Endodermal cell (in vitro differentiated cells): Measurements from ENCODE around the gene ABHD8. TPM values are rescaled to one million over a fixed set of nuclear protein-coding genes. Genes with fewer than 3 reads are reported as not detected.

Source experiments
- DNase-seq: peaks from one replicate; pipeline ENCODE4 v3.0.0-alpha.2; 2017
- H3K27ac ChIP-seq: 2 replicates; pipeline ENCODE4 v1.5.1; 2013; ENCODE audit warnings: mild to moderate bottlenecking, low read depth, low read length, moderate library complexity
- H3K27me3 ChIP-seq: 2 replicates; pipeline ENCODE4 v1.6.1; 2013; ENCODE audit warnings: mild to moderate bottlenecking, low read length, moderate library complexity; ENCODE audit not compliant: insufficient read depth, control insufficient read depth, poor library complexity, severe bottlenecking
- H3K36me3 ChIP-seq: 2 replicates; pipeline ENCODE4 v1.7.0; 2013; ENCODE audit warnings: mild to moderate bottlenecking, low read length, moderate library complexity; ENCODE audit not compliant: control insufficient read depth, insufficient read depth
- H3K4me1 ChIP-seq: one replicate; pipeline ENCODE4 v1.7.0; 2013; ENCODE audit warnings: low read length; ENCODE audit not compliant: control insufficient read depth, insufficient read depth
- H3K4me3 ChIP-seq: 2 replicates; pipeline ENCODE4 v1.5.1; 2013; ENCODE audit warnings: mild to moderate bottlenecking, low read length, moderate library complexity
- H3K9ac ChIP-seq: 2 replicates; pipeline ENCODE4 v1.6.1; 2013; ENCODE audit warnings: mild to moderate bottlenecking, low read length, moderate library complexity; ENCODE audit not compliant: poor library complexity, severe bottlenecking; ENCODE audit errors: extremely low read depth
- H3K9me3 ChIP-seq: 2 replicates; pipeline ENCODE4 v1.6.1; 2013; ENCODE audit warnings: mild to moderate bottlenecking, low read length, moderate library complexity; ENCODE audit not compliant: control insufficient read depth
- H3K27ac Mint-ChIP-seq: 2 replicates; pipeline ENCODE4 v1.8.0; 2020; ENCODE audit warnings: mixed read lengths
- H3K27me3 Mint-ChIP-seq: 2 replicates; pipeline ENCODE4 v1.8.0; 2021; ENCODE audit warnings: mild to moderate bottlenecking, mixed read lengths; ENCODE audit not compliant: insufficient read depth
- H3K36me3 Mint-ChIP-seq: 2 replicates; pipeline ENCODE4 v1.8.0; 2020; ENCODE audit warnings: low read depth, mixed read lengths
- H3K4me1 Mint-ChIP-seq: 2 replicates; pipeline ENCODE4 v1.8.0; 2020; ENCODE audit warnings: mixed read lengths
- H3K4me3 Mint-ChIP-seq: 2 replicates; pipeline ENCODE4 v1.8.0; 2020; ENCODE audit warnings: mild to moderate bottlenecking, moderate library complexity, mixed read lengths
- H3K9me3 Mint-ChIP-seq: 2 replicates; pipeline ENCODE4 v1.8.0; 2020; ENCODE audit warnings: mild to moderate bottlenecking, mixed read lengths
- CTCF ChIP-seq: fragments of 200-600 bp; sonication (generic); conservative IDR thresholded peaks from 2 replicates; pipeline ENCODE4 v1.5.0; 2021; ENCODE audit warnings: antibody characterized with exemption, mild to moderate bottlenecking
- WGBS, 2 experiments: methylation state at CpG; one replicate each; pipeline versions ENCODE4 v1.1.5 to v1.1.7; 2013; ENCODE audit warnings: missing lambda C conversion rate in 2 of 2, mixed read lengths in 1 of 2; ENCODE audit not compliant: insufficient coverage in 1 of 2, insufficient read length in 1 of 2; 5-methylcytosine and 5-hydroxymethylcytosine counted together
- total RNA-seq, 2 donors: library from RNA; stranded (reverse); fragmentation: NEBNext Ultra II Directional in 1 of 2; extraction: Animal tissue kit (Norgen Biotek cat#: 25700) in 1 of 2; gene quantifications; 2 replicates in 1 of 2; 3 replicates in 1 of 2; pipeline ENCODE4 v1.2.1, GENCODE V29; 2021

The ABHD8 gene
- total RNA-seq, 2 donors from 2014 or later: 11.6 to 21.1 TPM

DNA sequence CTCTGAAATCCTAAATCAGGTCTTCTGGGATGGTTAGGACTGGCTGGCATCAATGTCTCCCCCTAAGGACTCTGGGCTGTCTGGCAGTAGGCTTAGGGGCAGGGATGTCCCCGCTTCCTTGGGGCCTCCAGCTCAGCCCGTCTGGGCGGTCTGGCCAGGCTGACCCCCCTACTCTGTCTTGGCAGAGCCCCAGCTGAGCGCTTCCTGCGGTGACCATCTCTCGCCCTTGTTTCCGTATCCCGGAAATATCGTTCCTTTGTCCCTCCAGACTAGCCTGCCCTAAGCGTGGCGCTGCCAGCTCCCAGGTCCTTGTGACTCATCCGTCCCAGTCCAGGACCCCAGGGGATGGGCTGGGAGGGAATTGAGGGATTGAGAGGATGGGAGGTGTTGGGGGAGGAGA, 45.5 kb upstream of the ABHD8 start:
- Mint-ChIP-seq H3K4me1 (peaks cover 3% of the 10 kb centered on the region), H3K9me3 (no peaks in the 10 kb centered on the region), H3K36me3 (no peaks in the 10 kb centered on the region), H3K4me3 (no peak overlapping the region), H3K27ac (no peak overlapping the region), H3K27me3 (no peaks in the 10 kb centered on the region)
- Histone ChIP-seq H3K9ac (no peak overlapping the region), H3K36me3 (no peaks in the 10 kb centered on the region), H3K4me3 (no peak overlapping the region), H3K4me1 (no peaks in the 10 kb centered on the region), H3K27ac (no peak overlapping the region), H3K9me3 (no peaks in the 10 kb centered on the region), H3K27me3 (no peaks in the 10 kb centered on the region)
- DNase-seq: peak; percentile 91
- WGBS, 2 experiments: 25 to 30% methylated on average over 5 to 12 of the region's 12 CpGs
- no peak for TF ChIP-seq CTCF

DNA sequence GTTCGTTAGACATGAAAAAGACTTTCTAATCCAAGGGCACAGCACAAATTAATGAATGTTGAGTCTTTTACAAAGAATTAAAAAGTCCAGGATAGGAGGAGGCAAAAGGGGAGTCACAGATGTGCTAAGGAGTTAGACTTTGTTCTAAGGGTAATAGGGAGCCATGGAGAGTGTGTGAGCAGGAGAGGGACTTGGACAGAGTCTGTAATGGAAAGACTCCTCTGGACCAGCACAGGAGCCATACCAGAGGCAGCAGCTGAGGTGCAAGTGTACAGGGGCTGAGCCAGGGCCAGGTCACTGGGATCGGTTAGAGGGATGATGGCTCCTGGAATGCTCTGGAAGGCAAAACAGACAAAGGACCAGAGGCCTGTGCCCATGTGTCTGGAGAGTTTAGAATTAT, 44.7 kb upstream of the ABHD8 start:
- no peaks in the 10 kb centered on the region for H3K36me3 ChIP-seq
- Mint-ChIP-seq H3K27ac (no peak overlapping the region), H3K27me3 (no peaks in the 10 kb centered on the region), H3K4me3 (no peak overlapping the region), H3K4me1 (peaks cover 3% of the 10 kb centered on the region), H3K36me3 (no peaks in the 10 kb centered on the region), H3K9me3 (no peaks in the 10 kb centered on the region)
- no peak for TF ChIP-seq CTCF
- no peak overlapping the region for H3K27ac ChIP-seq
- no peaks in the 10 kb centered on the region for H3K4me1 ChIP-seq
- WGBS, 2 experiments: 82 to 92% methylated on average over 2 of the region's 2 CpGs
- H3K9ac ChIP-seq: no peak overlapping the region
- H3K9me3 ChIP-seq: no peaks in the 10 kb centered on the region
- H3K27me3 ChIP-seq: no peaks in the 10 kb centered on the region
- no peak overlapping the region for H3K4me3 ChIP-seq
- DNase-seq: no peak

- Mint-ChIP-seq H3K36me3 (peaks cover 2% of the 10 kb centered on the region), H3K9me3 (no peaks in the 10 kb centered on the region), H3K27ac (no peak overlapping the region), H3K27me3 (no peaks in the 10 kb centered on the region), H3K4me3 (no peak overlapping the region), H3K4me1 (peaks cover 3% of the 10 kb centered on the region)
- H3K27me3 ChIP-seq: no peaks in the 10 kb centered on the region
- WGBS, 2 experiments: 92% methylated on average over 4 of the region's 6 CpGs; no CpG with 5 or more reads in 1 of the 2 experiments
- H3K4me1 ChIP-seq: no peaks in the 10 kb centered on the region
- no peak overlapping the region for H3K9ac ChIP-seq
- no peak overlapping the region for H3K27ac ChIP-seq
- TF ChIP-seq CTCF: no peak
- H3K9me3 ChIP-seq: no peaks in the 10 kb centered on the region
- no peak for DNase-seq
- H3K36me3 ChIP-seq: peaks cover 3% of the 10 kb centered on the region
- no peak overlapping the region for H3K4me3 ChIP-seq
These were observed 44.1 kb upstream of the ABHD8 start for GRCh38 chr19:17347361-17347760.
